DMS53 treated with DMSO at 0.1 percent for 48 hours (cell line): Measurements from ENCODE around the gene DNAJC6.
A peak's percentile ranks its signal among the peaks of the same experiment; 100 is the strongest.

Experiments used
- DNase-seq: peaks from one replicate; lab custom pipeline; 2025; ENCODE audit not compliant: unreplicated experiment; lab: John Stamatoyannopoulos, UW

DNAJC6 gene

DNA sequence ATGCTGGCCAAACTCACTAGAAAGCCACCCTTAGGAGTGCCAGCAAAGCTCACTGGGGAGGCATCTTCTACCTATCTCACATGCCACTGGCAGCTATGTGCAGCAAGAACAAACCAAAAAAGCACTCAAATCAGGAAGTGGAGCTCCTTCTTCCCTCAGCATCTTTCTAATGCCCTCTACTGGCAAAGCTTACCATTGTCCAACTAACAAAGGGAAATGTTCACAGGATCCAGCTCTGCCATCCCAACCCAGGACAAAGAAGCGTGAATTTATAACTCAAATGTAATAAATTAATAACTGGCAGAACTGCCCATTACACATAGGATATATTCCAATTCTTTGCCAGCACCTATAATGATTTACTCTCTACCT is 150.0 kb downstream of the DNAJC6 start:
- DNase-seq = peak; percentile 53
